Left ventricle myocardium inferior (tissue), 1 donor: ENCODE data around the gene KBTBD3. TPM values are rescaled to one million over a fixed set of nuclear protein-coding genes. Genes with fewer than 3 reads are reported as not detected.
A peak's percentile ranks its signal among the peaks of the same experiment; 100 is the strongest.

Source experiments
- DNase-seq: peaks from one replicate; pipeline ENCODE4 v3.0.0-alpha.2; 2020
- H3K27ac ChIP-seq: fragments of 200-600 bp; replicated peaks from 2 replicates; pipeline ENCODE4 v1.8.0; 2021
- H3K27me3 ChIP-seq: fragments of 200-600 bp; 2 replicates; pipeline ENCODE4 v1.8.0; 2021; ENCODE audit warnings: low read depth
- H3K36me3 ChIP-seq: fragments of 200-600 bp; 2 replicates; pipeline ENCODE4 v1.8.0; 2021
- H3K4me1 ChIP-seq: fragments of 200-600 bp; 2 replicates; pipeline ENCODE4 v1.8.0; 2021
- H3K4me3 ChIP-seq: fragments of 200-600 bp; 2 replicates; pipeline ENCODE4 v1.8.0; 2021; ENCODE audit warnings: mild to moderate bottlenecking, moderate library complexity
- H3K9me3 ChIP-seq: fragments of 200-600 bp; replicated peaks from 2 replicates; pipeline ENCODE4 v1.8.0; 2021
- CTCF ChIP-seq: fragments of 200-600 bp; IDR thresholded peaks from 2 replicates; pipeline ENCODE4 v1.8.0; 2021; ENCODE audit warnings: antibody characterized with exemption, mild to moderate bottlenecking, borderline replicate concordance
- intact Hi-C: fragments of 100-400 bp; cut with micrococcal nuclease; formaldehyde crosslinking; loops from one replicate; pipeline ENCODE4 v1.11.0; 2022
- total RNA-seq: library from RNA; stranded (reverse); fragmentation: NEBNext Ultra II Directional; extraction: Animal tissue kit (Norgen Biotek cat#: 25700); gene quantifications from one replicate; pipeline ENCODE4 v1.2.1, GENCODE V29; 2021
- donor health status: DM: no; HTN: yes; CAD: no; lungs with severe emphysema.

Gene KBTBD3
- total RNA-seq, 1 donor from 2014 or later: 13.8 TPM

- H3K4me1 ChIP-seq: peaks cover 47% of the 10 kb centered on the region
- peak; percentile 28 for TF ChIP-seq CTCF
- H3K27ac ChIP-seq: peak within 1 kb of the TSS; percentile 90
- DNase-seq: peak; percentile 99
- H3K4me3 ChIP-seq: peak within 1 kb of the TSS; percentile 93
- intact Hi-C loops: no loop called here
- H3K36me3 ChIP-seq: no peaks in the 10 kb centered on the region
- H3K9me3 ChIP-seq: no peaks in the 10 kb centered on the region
- no peaks in the 10 kb centered on the region for H3K27me3 ChIP-seq
These were observed 55.0 kb downstream of the KBTBD3 start, which contains the start of gene MSANTD4 for GRCh38 chr11:106021967-106022794. MSANTD4 (minus strand) TSS chr11:106022240; CDS start chr11:106010917, 11,323 bp downstream.

- Histone ChIP-seq H3K27me3 (no peaks in the 10 kb centered on the region), H3K4me1 (peaks cover 55% of the 10 kb centered on the region), H3K9me3 (no peaks in the 10 kb centered on the region), H3K36me3 (no peaks in the 10 kb centered on the region), H3K27ac (peak overlapping the region; percentile 90), H3K4me3 (peak overlapping the region; percentile 93)
- no peak for DNase-seq
- TF ChIP-seq CTCF: no peak
- intact Hi-C loops: no loop called here
These were observed 55.8 kb downstream of the KBTBD3 start for GRCh38 chr11:106021181-106021966.

- Histone ChIP-seq H3K36me3 (no peaks in the 10 kb centered on the region), H3K9me3 (no peaks in the 10 kb centered on the region), H3K27ac (no peak overlapping the region), H3K4me3 (no peak overlapping the region), H3K4me1 (peaks cover 91% of the 10 kb centered on the region), H3K27me3 (no peaks in the 10 kb centered on the region)
- no peak for TF ChIP-seq CTCF
- intact Hi-C loops: no loop called here
- no peak for DNase-seq
These were observed 60.1 kb downstream of the KBTBD3 start for GRCh38 chr11:106017093-106017492.

GRCh38 chr11:106015066-106015465 lies 62.1 kb downstream of the KBTBD3 start:
- H3K9me3 ChIP-seq: no peaks in the 10 kb centered on the region

More at GRCh38 chr11:106015066-106015465, 62.1 kb downstream of the KBTBD3 start:
- intact Hi-C loops: no loop called here
- Histone ChIP-seq H3K4me1 (peaks cover 82% of the 10 kb centered on the region), H3K27ac (no peak overlapping the region), H3K27me3 (no peaks in the 10 kb centered on the region), H3K4me3 (no peak overlapping the region), H3K36me3 (peaks cover 11% of the 10 kb centered on the region)
- no peak for TF ChIP-seq CTCF
- no peak for DNase-seq
